GM23338 (cell line): ENCODE results near the gene GTF2H4. TPM values are rescaled to one million over a fixed set of nuclear protein-coding genes. Genes with fewer than 3 reads are reported as not detected.

ENCODE experiments used
- ATAC-seq: fragments of 200-7000 bp; cut with Tn5 transposase; 3 replicates; pipeline ENCODE4 v1.9.1; 2020
- DNase-seq: peaks from one replicate; pipeline ENCODE4 v3.0.0-alpha.2; 2015; ENCODE audit warnings: low spot score
- H2AFZ ChIP-seq: fragments of 200-600 bp; sonication (generic); 2 replicates; pipeline ENCODE4 v1.8.0; 2016; ENCODE audit warnings: antibody characterized with exemption, mild to moderate bottlenecking, moderate library complexity
- H3F3A ChIP-seq: fragments of 200-600 bp; sonication (generic); replicated peaks from 2 replicates; pipeline ENCODE4 v1.8.0; 2017; ENCODE audit warnings: antibody characterized with exemption, mixed run types, low read depth
- H3K27ac ChIP-seq: fragments of 200-600 bp; sonication (generic); 2 replicates; pipeline ENCODE4 v1.6.1; 2016; ENCODE audit warnings: low read depth
- H3K27me3 ChIP-seq: fragments of 200-600 bp; sonication (generic); 2 replicates; pipeline ENCODE4 v1.8.0; 2016; ENCODE audit warnings: mild to moderate bottlenecking, mixed run types, moderate library complexity; ENCODE audit not compliant: insufficient read depth
- H3K36me3 ChIP-seq: fragments of 200-600 bp; sonication (generic); 2 replicates; pipeline ENCODE4 v1.8.0; 2016; ENCODE audit warnings: mild to moderate bottlenecking; ENCODE audit not compliant: insufficient read depth
- H3K4me1 ChIP-seq: fragments of 200-600 bp; sonication (generic); 2 replicates; pipeline ENCODE4 v1.8.0; 2016; ENCODE audit warnings: mild to moderate bottlenecking, moderate library complexity; ENCODE audit not compliant: insufficient read depth
- H3K4me2 ChIP-seq: fragments of 200-600 bp; sonication (generic); 2 replicates; pipeline ENCODE4 v1.7.1; 2017; ENCODE audit warnings: mixed run types
- H3K4me3 ChIP-seq: fragments of 200-600 bp; sonication (generic); 2 replicates; pipeline ENCODE4 v1.6.1; 2016; ENCODE audit warnings: mixed run types
- H3K79me2 ChIP-seq: fragments of 200-600 bp; sonication (generic); replicated peaks from 2 replicates; pipeline ENCODE4 v1.8.0; 2017; ENCODE audit warnings: mild to moderate bottlenecking; ENCODE audit not compliant: insufficient read depth
- H3K9me2 ChIP-seq: fragments of 200-600 bp; sonication (generic); 2 replicates; pipeline ENCODE4 v1.8.0; 2017; ENCODE audit not compliant: insufficient read depth
- H4K20me1 ChIP-seq: fragments of 200-600 bp; sonication (generic); replicated peaks from 2 replicates; pipeline ENCODE4 v1.8.0; 2017; ENCODE audit warnings: mild to moderate bottlenecking; ENCODE audit not compliant: insufficient read depth
- H3K27ac Mint-ChIP-seq: 2 replicates; pipeline ENCODE4 v1.8.0; 2020; ENCODE audit warnings: inconsistent platforms, mild to moderate bottlenecking, moderate library complexity, mixed read lengths
- H3K27me3 Mint-ChIP-seq: 3 replicates; pipeline ENCODE4 v1.8.0; 2022; ENCODE audit warnings: low read depth, mild to moderate bottlenecking, moderate library complexity, mixed read lengths, inconsistent platforms; ENCODE audit not compliant: insufficient read depth, poor library complexity
- H3K36me3 Mint-ChIP-seq: 3 replicates; pipeline ENCODE4 v1.8.0; 2021; ENCODE audit warnings: low read depth, mild to moderate bottlenecking, inconsistent platforms, moderate library complexity, mixed read lengths
- H3K4me1 Mint-ChIP-seq: 3 replicates; pipeline ENCODE4 v1.8.0; 2020; ENCODE audit warnings: mild to moderate bottlenecking, inconsistent platforms, mixed read lengths
- H3K4me3 Mint-ChIP-seq: 3 replicates; pipeline ENCODE4 v1.8.0; 2021; ENCODE audit warnings: moderate library complexity, mild to moderate bottlenecking, inconsistent platforms, mixed read lengths
- H3K9me3 Mint-ChIP-seq: 3 replicates; pipeline ENCODE4 v1.8.0; 2020; ENCODE audit warnings: moderate library complexity, mild to moderate bottlenecking, inconsistent platforms, mixed read lengths
- CREB1 ChIP-seq: fragments of 250-450 bp; sonication (Bioruptor Pico); IDR thresholded peaks from 2 replicates; pipeline ENCODE4 v1.5.0; 2020; ENCODE audit warnings: low read depth, mild to moderate bottlenecking, moderate library complexity
- CTCF ChIP-seq, 2 experiments: fragments of 200-600 bp in 1 of 2; sonication (generic) in 1 of 2; conservative IDR thresholded peaks; 2 replicates each; pipeline versions ENCODE4 v1.5.1 to v1.6.1; 2016 to 2017; ENCODE audit warnings: antibody characterized with exemption in 2 of 2, low read depth in 2 of 2, mild to moderate bottlenecking in 2 of 2, moderate library complexity in 1 of 2
- EZH2phosphoT487 ChIP-seq: fragments of 200-600 bp; sonication (generic); IDR thresholded peaks from one replicate; pipeline ENCODE4 v1.8.1; 2018; ENCODE audit warnings: antibody characterized with exemption; ENCODE audit not compliant: unreplicated experiment
- JUNB ChIP-seq: IDR thresholded peaks from one replicate; pipeline ENCODE4 v1.6.1; 2016; ENCODE audit warnings: antibody characterized with exemption; ENCODE audit not compliant: unreplicated experiment
- NANOG ChIP-seq: IDR thresholded peaks from 2 replicates; pipeline ENCODE4 v1.6.1; 2016; ENCODE audit warnings: antibody characterized with exemption, borderline replicate concordance
- POLR2AphosphoS5 ChIP-seq: IDR thresholded peaks from 2 replicates; pipeline ENCODE4 v1.6.1; 2016; ENCODE audit warnings: antibody characterized with exemption, low read depth
- STAT1 ChIP-seq: IDR thresholded peaks from one replicate; pipeline ENCODE4 v1.6.1; 2016; ENCODE audit warnings: antibody characterized with exemption; ENCODE audit not compliant: unreplicated experiment
- ZNF114 ChIP-seq: fragments of 250-450 bp; sonication (Bioruptor Pico); IDR thresholded peaks from 2 replicates; pipeline ENCODE4 v1.5.0; 2020; ENCODE audit warnings: mild to moderate bottlenecking, moderate library complexity
- ZNF331 ChIP-seq: fragments of 250-450 bp; sonication (Bioruptor Pico); IDR thresholded peaks from 2 replicates; pipeline ENCODE4 v1.5.0; 2020; ENCODE audit warnings: low read depth, mild to moderate bottlenecking, moderate library complexity
- polyA plus RNA-seq: library from polyadenylated mRNA; unstranded; fragments of >200 nt; fragmentation: Nextera tagmentation; extraction: Ambion mirVana; gene quantifications from 2 replicates; pipeline ENCODE4 v1.2.1, GENCODE V29; 2016
- total RNA-seq: library from RNA; depleted of rRNA; stranded (reverse); fragments of >200 nt; shearing (Covaris generic); gene quantifications from 2 replicates; pipeline ENCODE4 v1.2.3, GENCODE V29; 2014
- TF ChIP-seq, protein P1 (sequence below): fragments of 250-450 bp; sonication (Bioruptor Pico); IDR thresholded peaks from 2 replicates; pipeline ENCODE4 v1.5.0; 2020; ENCODE audit warnings: mild to moderate bottlenecking, moderate library complexity
- TF ChIP-seq, protein P2 (sequence below): IDR thresholded peaks from one replicate; pipeline ENCODE4 v1.6.1; 2018; ENCODE audit warnings: antibody characterized with exemption; ENCODE audit not compliant: unreplicated experiment

The GTF2H4 gene
- total and polyA plus RNA-seq, 2 experiments from 2014 or later = 14.8 to 32.6 TPM

- Histone ChIP-seq H3K4me2 (no peak within 1 kb of the TSS), H4K20me1 (no peaks in the 10 kb centered on the region), H3K9me2 (no peaks in the 10 kb centered on the region), H3K27ac (no peak within 1 kb of the TSS), H3K36me3 (no peaks in the 10 kb centered on the region), H3K27me3 (no peaks in the 10 kb centered on the region), H3K4me3 (no peak within 1 kb of the TSS), H3K79me2 (no peaks in the 10 kb centered on the region), H3F3A (no peaks in the 10 kb centered on the region), H2AFZ (no peak within 1 kb of the TSS), H3K4me1 (no peaks in the 10 kb centered on the region; the same call in 1 of the 2 replicates)
- Mint-ChIP-seq H3K4me3 (no peak within 1 kb of the TSS), H3K27ac (no peak within 1 kb of the TSS), H3K9me3 (peaks cover 14% of the 10 kb centered on the region), H3K27me3 (peaks cover 10% of the 10 kb centered on the region), H3K4me1 (peaks cover 10% of the 10 kb centered on the region), H3K36me3 (peaks cover 21% of the 10 kb centered on the region)
- DNase-seq = no peak
- ATAC-seq = no peak
- TF ChIP-seq JUNB (no peak), STAT1 (no peak), ZNF331 (CRISPR knock-in tag) (no peak), NANOG (no peak), CTCF (conservative IDR thresholded peaks at IDR 0.05; ENCODE audit: low read depth in 2 of 2) (no peak), CREB1 (CRISPR knock-in tag) (no peak), ZNF114 (no peak), POLR2AphosphoS5 (no peak), EZH2phosphoT487 (no peak)
- TF ChIP-seq, protein P1, sequence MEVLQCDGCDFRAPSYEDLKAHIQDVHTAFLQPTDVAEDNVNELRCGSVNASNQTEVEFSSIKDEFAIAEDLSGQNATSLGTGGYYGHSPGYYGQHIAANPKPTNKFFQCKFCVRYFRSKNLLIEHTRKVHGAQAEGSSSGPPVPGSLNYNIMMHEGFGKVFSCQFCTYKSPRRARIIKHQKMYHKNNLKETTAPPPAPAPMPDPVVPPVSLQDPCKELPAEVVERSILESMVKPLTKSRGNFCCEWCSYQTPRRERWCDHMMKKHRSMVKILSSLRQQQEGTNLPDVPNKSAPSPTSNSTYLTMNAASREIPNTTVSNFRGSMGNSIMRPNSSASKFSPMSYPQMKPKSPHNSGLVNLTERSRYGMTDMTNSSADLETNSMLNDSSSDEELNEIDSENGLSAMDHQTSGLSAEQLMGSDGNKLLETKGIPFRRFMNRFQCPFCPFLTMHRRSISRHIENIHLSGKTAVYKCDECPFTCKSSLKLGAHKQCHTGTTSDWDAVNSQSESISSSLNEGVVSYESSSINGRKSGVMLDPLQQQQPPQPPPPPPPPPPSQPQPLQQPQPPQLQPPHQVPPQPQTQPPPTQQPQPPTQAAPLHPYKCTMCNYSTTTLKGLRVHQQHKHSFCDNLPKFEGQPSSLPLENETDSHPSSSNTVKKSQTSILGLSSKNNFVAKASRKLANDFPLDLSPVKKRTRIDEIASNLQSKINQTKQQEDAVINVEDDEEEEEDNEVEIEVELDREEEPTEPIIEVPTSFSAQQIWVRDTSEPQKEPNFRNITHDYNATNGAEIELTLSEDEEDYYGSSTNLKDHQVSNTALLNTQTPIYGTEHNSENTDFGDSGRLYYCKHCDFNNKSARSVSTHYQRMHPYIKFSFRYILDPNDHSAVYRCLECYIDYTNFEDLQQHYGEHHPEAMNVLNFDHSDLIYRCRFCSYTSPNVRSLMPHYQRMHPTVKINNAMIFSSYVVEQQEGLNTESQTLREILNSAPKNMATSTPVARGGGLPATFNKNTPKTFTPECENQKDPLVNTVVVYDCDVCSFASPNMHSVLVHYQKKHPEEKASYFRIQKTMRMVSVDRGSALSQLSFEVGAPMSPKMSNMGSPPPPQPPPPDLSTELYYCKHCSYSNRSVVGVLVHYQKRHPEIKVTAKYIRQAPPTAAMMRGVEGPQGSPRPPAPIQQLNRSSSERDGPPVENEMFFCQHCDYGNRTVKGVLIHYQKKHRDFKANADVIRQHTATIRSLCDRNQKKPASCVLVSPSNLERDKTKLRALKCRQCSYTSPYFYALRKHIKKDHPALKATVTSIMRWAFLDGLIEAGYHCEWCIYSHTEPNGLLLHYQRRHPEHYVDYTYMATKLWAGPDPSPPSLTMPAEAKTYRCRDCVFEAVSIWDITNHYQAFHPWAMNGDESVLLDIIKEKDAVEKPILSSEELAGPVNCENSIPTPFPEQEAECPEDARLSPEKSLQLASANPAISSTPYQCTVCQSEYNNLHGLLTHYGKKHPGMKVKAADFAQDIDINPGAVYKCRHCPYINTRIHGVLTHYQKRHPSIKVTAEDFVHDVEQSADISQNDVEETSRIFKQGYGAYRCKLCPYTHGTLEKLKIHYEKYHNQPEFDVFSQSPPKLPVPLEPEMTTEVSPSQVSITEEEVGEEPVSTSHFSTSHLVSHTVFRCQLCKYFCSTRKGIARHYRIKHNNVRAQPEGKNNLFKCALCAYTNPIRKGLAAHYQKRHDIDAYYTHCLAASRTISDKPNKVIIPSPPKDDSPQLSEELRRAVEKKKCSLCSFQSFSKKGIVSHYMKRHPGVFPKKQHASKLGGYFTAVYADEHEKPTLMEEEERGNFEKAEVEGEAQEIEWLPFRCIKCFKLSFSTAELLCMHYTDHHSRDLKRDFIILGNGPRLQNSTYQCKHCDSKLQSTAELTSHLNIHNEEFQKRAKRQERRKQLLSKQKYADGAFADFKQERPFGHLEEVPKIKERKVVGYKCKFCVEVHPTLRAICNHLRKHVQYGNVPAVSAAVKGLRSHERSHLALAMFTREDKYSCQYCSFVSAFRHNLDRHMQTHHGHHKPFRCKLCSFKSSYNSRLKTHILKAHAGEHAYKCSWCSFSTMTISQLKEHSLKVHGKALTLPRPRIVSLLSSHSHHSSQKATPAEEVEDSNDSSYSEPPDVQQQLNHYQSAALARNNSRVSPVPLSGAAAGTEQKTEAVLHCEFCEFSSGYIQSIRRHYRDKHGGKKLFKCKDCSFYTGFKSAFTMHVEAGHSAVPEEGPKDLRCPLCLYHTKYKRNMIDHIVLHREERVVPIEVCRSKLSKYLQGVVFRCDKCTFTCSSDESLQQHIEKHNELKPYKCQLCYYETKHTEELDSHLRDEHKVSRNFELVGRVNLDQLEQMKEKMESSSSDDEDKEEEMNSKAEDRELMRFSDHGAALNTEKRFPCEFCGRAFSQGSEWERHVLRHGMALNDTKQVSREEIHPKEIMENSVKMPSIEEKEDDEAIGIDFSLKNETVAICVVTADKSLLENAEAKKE = no peak
- TF ChIP-seq, protein P2, sequence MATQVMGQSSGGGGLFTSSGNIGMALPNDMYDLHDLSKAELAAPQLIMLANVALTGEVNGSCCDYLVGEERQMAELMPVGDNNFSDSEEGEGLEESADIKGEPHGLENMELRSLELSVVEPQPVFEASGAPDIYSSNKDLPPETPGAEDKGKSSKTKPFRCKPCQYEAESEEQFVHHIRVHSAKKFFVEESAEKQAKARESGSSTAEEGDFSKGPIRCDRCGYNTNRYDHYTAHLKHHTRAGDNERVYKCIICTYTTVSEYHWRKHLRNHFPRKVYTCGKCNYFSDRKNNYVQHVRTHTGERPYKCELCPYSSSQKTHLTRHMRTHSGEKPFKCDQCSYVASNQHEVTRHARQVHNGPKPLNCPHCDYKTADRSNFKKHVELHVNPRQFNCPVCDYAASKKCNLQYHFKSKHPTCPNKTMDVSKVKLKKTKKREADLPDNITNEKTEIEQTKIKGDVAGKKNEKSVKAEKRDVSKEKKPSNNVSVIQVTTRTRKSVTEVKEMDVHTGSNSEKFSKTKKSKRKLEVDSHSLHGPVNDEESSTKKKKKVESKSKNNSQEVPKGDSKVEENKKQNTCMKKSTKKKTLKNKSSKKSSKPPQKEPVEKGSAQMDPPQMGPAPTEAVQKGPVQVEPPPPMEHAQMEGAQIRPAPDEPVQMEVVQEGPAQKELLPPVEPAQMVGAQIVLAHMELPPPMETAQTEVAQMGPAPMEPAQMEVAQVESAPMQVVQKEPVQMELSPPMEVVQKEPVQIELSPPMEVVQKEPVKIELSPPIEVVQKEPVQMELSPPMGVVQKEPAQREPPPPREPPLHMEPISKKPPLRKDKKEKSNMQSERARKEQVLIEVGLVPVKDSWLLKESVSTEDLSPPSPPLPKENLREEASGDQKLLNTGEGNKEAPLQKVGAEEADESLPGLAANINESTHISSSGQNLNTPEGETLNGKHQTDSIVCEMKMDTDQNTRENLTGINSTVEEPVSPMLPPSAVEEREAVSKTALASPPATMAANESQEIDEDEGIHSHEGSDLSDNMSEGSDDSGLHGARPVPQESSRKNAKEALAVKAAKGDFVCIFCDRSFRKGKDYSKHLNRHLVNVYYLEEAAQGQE = no peak
Observed at GRCh38 chr6:30931969-30932645, 24.1 kb downstream of the GTF2H4 start, which contains the start of gene SFTA2. Gene SFTA2 (minus strand): TSS chr6:30932170. CDS start chr6:30932096, 74 bp downstream.
